Type B pancreatic cell (in vitro differentiated cells): ENCODE data around the gene TEX51. TPM values are rescaled to one million over a fixed set of nuclear protein-coding genes. Genes with fewer than 3 reads are reported as not detected.
A peak's percentile ranks its signal among the peaks of the same experiment; 100 is the strongest.

Source experiments
- DNase-seq: peaks from one replicate; pipeline ENCODE4 v3.0.0; 2021; ENCODE audit warnings: mixed read lengths; ENCODE audit not compliant: unreplicated experiment; ENCODE audit errors: extremely low spot score
- H3K27ac Mint-ChIP-seq: 2 replicates; pipeline ENCODE4 v1.8.0; 2021; ENCODE audit warnings: mild to moderate bottlenecking, mixed read lengths
- H3K27me3 Mint-ChIP-seq: 2 replicates; pipeline ENCODE4 v1.8.0; 2021; ENCODE audit warnings: mixed read lengths
- H3K36me3 Mint-ChIP-seq: 2 replicates; pipeline ENCODE4 v1.8.0; 2021; ENCODE audit warnings: mixed read lengths
- H3K4me1 Mint-ChIP-seq: one replicate; pipeline ENCODE4 v1.8.0; 2021; ENCODE audit warnings: mixed read lengths; ENCODE audit not compliant: unreplicated experiment
- H3K4me3 Mint-ChIP-seq: 2 replicates; pipeline ENCODE4 v1.8.0; 2021; ENCODE audit warnings: mild to moderate bottlenecking, mixed read lengths
- H3K9me3 Mint-ChIP-seq: 2 replicates; pipeline ENCODE4 v1.8.0; 2021; ENCODE audit warnings: mixed read lengths
- CTCF ChIP-seq: fragments of 200-600 bp; sonication (generic); conservative IDR thresholded peaks from 2 replicates; pipeline ENCODE4 v1.5.0; 2021; ENCODE audit warnings: antibody characterized with exemption, mild to moderate bottlenecking
- total RNA-seq: library from RNA; stranded (reverse); gene quantifications from 2 replicates; pipeline ENCODE4 v1.2.1, GENCODE V29; 2021; ENCODE audit warnings: low replicate concordance

The TEX51 gene
- total RNA-seq, 1 donor from 2014 or later: not detected

DNA sequence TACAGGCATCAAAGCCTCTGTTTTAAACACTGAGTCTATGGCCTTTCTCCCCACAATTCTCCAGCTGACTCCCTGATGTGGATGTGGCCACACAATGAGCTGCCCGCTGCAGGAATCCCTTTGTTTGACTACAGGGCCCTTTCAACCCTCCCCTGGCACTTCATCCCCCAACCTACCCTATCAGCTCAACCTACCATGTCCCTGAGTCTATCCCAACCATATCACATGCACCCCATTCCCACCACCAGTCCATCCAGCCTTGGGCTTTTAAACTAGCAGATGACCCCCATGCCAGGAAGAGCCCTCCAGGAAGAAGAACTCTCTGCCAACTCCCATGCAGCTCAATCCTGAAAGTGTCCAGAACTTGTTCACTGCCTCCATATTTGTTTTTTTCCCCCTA lies 46.9 kb upstream of the TEX51 start:
- Mint-ChIP-seq H3K4me3 (no peak overlapping the region), H3K27ac (no peak overlapping the region), H3K9me3 (no peaks in the 10 kb centered on the region), H3K4me1 (no peaks in the 10 kb centered on the region), H3K27me3 (peaks cover 24% of the 10 kb centered on the region), H3K36me3 (no peaks in the 10 kb centered on the region)
- no peak for TF ChIP-seq CTCF
- DNase-seq: no peak

DNA sequence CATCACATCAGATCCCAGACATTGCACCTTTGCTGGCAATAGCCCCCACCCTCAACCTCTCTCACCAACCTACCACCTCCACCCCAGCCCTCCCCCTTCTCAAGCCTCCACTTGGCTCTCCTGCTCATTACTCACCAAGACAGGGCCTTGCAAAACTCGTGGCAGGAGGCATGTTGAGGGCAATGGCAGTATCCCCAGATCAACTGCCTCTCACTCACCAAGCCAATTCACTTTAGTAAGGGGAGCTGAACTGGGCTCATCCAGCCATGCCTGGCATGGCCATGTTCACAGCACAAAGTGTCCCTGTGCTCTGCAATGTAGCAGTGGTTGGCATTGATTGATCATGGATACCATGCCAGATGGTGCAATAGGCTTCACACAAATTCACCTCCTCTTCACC lies 46.3 kb upstream of the TEX51 start:
- H3K4me1 Mint-ChIP-seq: no peaks in the 10 kb centered on the region
- no peak for TF ChIP-seq CTCF
- DNase-seq: no peak
- H3K36me3 Mint-ChIP-seq: no peaks in the 10 kb centered on the region
- no peak overlapping the region for H3K27ac Mint-ChIP-seq
- H3K9me3 Mint-ChIP-seq: no peaks in the 10 kb centered on the region
- H3K27me3 Mint-ChIP-seq: peaks cover 24% of the 10 kb centered on the region
- no peak overlapping the region for H3K4me3 Mint-ChIP-seq

- Mint-ChIP-seq H3K36me3 (no peaks in the 10 kb centered on the region), H3K4me3 (no peak overlapping the region), H3K27me3 (peaks cover 18% of the 10 kb centered on the region), H3K4me1 (peaks cover 5% of the 10 kb centered on the region), H3K27ac (no peak overlapping the region), H3K9me3 (no peaks in the 10 kb centered on the region)
- no peak for TF ChIP-seq CTCF
- DNase-seq: peak; percentile 31
Observed at GRCh38 chr2:126855606-126856005, 43.1 kb upstream of the TEX51 start.

GRCh38 chr2:126856403-126856802 lies 42.3 kb upstream of the TEX51 start:
- Mint-ChIP-seq H3K27ac (no peak overlapping the region), H3K4me3 (no peak overlapping the region), H3K4me1 (peaks cover 5% of the 10 kb centered on the region), H3K9me3 (no peaks in the 10 kb centered on the region), H3K36me3 (no peaks in the 10 kb centered on the region), H3K27me3 (peaks cover 17% of the 10 kb centered on the region)
- no peak for DNase-seq
- TF ChIP-seq CTCF: no peak

- no peak overlapping the region for H3K27ac Mint-ChIP-seq
- no peaks in the 10 kb centered on the region for H3K9me3 Mint-ChIP-seq
- DNase-seq: no peak
- TF ChIP-seq CTCF: no peak
- H3K4me1 Mint-ChIP-seq: peaks cover 5% of the 10 kb centered on the region
- peaks cover 15% of the 10 kb centered on the region for H3K27me3 Mint-ChIP-seq
- H3K4me3 Mint-ChIP-seq: no peak overlapping the region
- H3K36me3 Mint-ChIP-seq: no peaks in the 10 kb centered on the region
Observed at GRCh38 chr2:126857502-126857901, 41.2 kb upstream of the TEX51 start.

DNA sequence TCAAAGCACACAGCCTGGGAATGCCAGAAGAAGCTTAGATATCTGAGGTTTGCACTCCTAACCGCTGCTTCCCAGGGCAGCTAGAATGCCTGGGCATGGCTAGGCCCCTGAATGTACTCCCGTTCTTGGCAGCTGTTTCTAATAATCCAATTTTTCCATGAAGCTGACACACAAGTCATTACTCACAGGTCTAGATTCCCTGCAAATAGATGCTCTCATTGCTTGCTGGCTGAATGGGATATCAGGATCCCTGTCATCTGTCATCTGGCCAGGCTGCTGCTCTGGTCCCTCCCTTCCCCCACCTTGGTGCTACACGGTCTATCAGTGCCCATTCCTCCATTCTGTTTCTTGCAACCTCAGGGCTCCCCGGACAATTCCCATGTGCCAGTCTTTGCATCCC lies 40.7 kb upstream of the TEX51 start:
- Mint-ChIP-seq H3K4me1 (peaks cover 5% of the 10 kb centered on the region), H3K36me3 (no peaks in the 10 kb centered on the region), H3K9me3 (no peaks in the 10 kb centered on the region), H3K4me3 (no peak overlapping the region), H3K27ac (peak overlapping the region; percentile 36), H3K27me3 (peaks cover 15% of the 10 kb centered on the region)
- TF ChIP-seq CTCF: no peak
- no peak for DNase-seq
